CD4-positive, CD25-positive, alpha-beta regulatory T cell (primary cell): ENCODE results near the gene NR1I3. TPM values are rescaled to one million over a fixed set of nuclear protein-coding genes. Genes with fewer than 3 reads are reported as not detected.

Experiments used
- ATAC-seq, 2 donors: fragments of 150-1000 bp; cut with Tn5 transposase; one replicate each; pipeline ENCODE4 v1.10.0; 2021; ENCODE audit warnings: low read depth in 2 of 2, moderate number of reproducible peaks in 2 of 2, moderate library complexity in 1 of 2
- DNase-seq, 3 donors: peaks; one replicate each; pipeline versions ENCODE4 v3.0.0 to v3.0.0-alpha.2; 2012 to 2022; ENCODE audit warnings: mixed read lengths in 1 of 3
- H3K27ac ChIP-seq: one replicate; pipeline ENCODE4 v1.7.0; 2013; ENCODE audit warnings: mild to moderate bottlenecking, low read length; ENCODE audit not compliant: insufficient read depth, poor library complexity, severe bottlenecking
- H3K27me3 ChIP-seq: one replicate; pipeline ENCODE4 v1.7.0; 2013; ENCODE audit warnings: low read length; ENCODE audit not compliant: control insufficient read depth, insufficient read depth
- H3K36me3 ChIP-seq: one replicate; pipeline ENCODE4 v1.7.0; 2013; ENCODE audit warnings: mild to moderate bottlenecking, low read length, moderate library complexity; ENCODE audit not compliant: control insufficient read depth, insufficient read depth
- H3K4me1 ChIP-seq: 2 replicates; pipeline ENCODE4 v1.7.0; 2013; ENCODE audit warnings: mild to moderate bottlenecking, low read length; ENCODE audit not compliant: insufficient read depth, control insufficient read depth, poor library complexity, severe bottlenecking
- H3K4me3 ChIP-seq: one replicate; pipeline ENCODE4 v1.7.0; 2013; ENCODE audit warnings: low read depth, mild to moderate bottlenecking, low read length, moderate library complexity
- H3K9me3 ChIP-seq, 2 experiments: 1 replicate in 1 of 2; 2 replicates in 1 of 2; pipeline ENCODE4 v1.7.0; 2013; ENCODE audit warnings: low read length in 2 of 2, mild to moderate bottlenecking in 1 of 2, moderate library complexity in 1 of 2; ENCODE audit not compliant: control insufficient read depth in 2 of 2
- H3K27ac Mint-ChIP-seq, 3 donors: one replicate each; pipeline ENCODE4 v1.8.0; 2020 to 2022; ENCODE audit warnings: mild to moderate bottlenecking in 3 of 3, mixed read lengths in 3 of 3, moderate library complexity in 2 of 3
- H3K27me3 Mint-ChIP-seq: one replicate; pipeline ENCODE4 v1.8.0; 2022; ENCODE audit warnings: mild to moderate bottlenecking, mixed read lengths
- H3K36me3 Mint-ChIP-seq: one replicate; pipeline ENCODE4 v1.8.0; 2020; ENCODE audit warnings: mixed read lengths
- H3K4me1 Mint-ChIP-seq, 4 donors: one replicate each; pipeline ENCODE4 v1.8.0; 2020 to 2022; ENCODE audit warnings: mixed read lengths in 4 of 4, mild to moderate bottlenecking in 1 of 4
- H3K4me3 Mint-ChIP-seq, 4 donors: one replicate each; pipeline ENCODE4 v1.8.0; 2020 to 2022; ENCODE audit warnings: mild to moderate bottlenecking in 4 of 4, mixed read lengths in 4 of 4, moderate library complexity in 3 of 4
- H3K9me3 Mint-ChIP-seq, 7 donors: one replicate each; pipeline ENCODE4 v1.8.0; 2020 to 2022; ENCODE audit warnings: mixed read lengths in 7 of 7, mild to moderate bottlenecking in 3 of 7, moderate library complexity in 2 of 7
- polyA plus RNA-seq, 4 donors: library from polyadenylated mRNA; unstranded; fragments of 300-500 nt; fragmentation: Illumina TruSeq; gene quantifications; one replicate each; pipeline ENCODE4 v1.2.3, GENCODE V29; 2021
- total RNA-seq: library from RNA; stranded (reverse); gene quantifications from one replicate; pipeline ENCODE4 v1.2.3, GENCODE V29; 2022

The NR1I3 gene
- total and polyA plus RNA-seq, 5 donors from 2014 or later = 0.21 TPM; not detected in 4

DNA sequence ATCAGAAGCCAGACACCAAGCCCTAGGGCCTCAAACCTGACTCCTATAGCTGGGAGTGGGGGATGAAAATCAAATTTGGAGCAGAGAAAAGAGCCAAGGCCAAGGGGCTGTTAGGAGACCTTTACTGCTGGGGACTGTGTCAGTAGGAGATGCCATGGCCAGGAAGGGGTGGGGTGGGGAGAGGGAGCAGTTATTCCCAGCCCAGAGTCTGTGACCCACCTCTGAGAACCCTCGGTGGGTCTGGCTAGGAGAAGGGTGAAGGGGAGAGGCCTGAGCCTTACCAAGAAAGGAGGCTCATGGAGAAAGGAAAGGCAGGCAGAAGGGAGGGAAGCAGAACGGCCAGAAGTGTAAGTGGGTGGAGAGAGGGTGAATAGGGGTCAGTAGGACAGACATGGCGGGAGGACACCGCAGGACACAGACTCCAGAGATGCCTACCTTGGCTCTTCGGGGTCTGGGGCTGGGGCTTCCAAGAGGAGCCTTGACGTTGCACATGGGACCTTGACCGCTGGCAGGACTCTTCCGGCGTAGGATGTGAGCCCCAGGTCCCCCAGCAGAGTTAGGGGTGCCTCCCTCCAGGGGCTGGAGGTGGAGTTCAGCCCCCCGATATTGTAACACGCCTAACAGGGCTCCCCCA lies 40.3 kb downstream of the NR1I3 start:
- no peak for DNase-seq
- no peak overlapping the region for H3K4me3 ChIP-seq
- H3K27ac ChIP-seq = no peak overlapping the region
- Mint-ChIP-seq H3K4me1 (peaks cover 9 to 58% (median 32%) of the 10 kb centered on the region in 4 donors), H3K27me3 (no peaks in the 10 kb centered on the region), H3K9me3 (no peaks in the 10 kb centered on the region), H3K4me3 (no peak overlapping the region), H3K36me3 (peaks cover 4% of the 10 kb centered on the region), H3K27ac (peak overlapping the region in 2 of 3 donors; percentile 46 to 69)
- H3K9me3 ChIP-seq = no peaks in the 10 kb centered on the region
- H3K36me3 ChIP-seq = no peaks in the 10 kb centered on the region
- H3K4me1 ChIP-seq = peaks cover 35% of the 10 kb centered on the region
- no peak for ATAC-seq
- H3K27me3 ChIP-seq = no peaks in the 10 kb centered on the region

- no peaks in the 10 kb centered on the region for H3K9me3 Mint-ChIP-seq
- peak overlapping the region in 2 of 3 donors; percentile 46 to 48 for H3K27ac Mint-ChIP-seq
- H3K4me3 Mint-ChIP-seq = peak overlapping the region in 1 of 4 donors; percentile 25
- H3K36me3 ChIP-seq = no peaks in the 10 kb centered on the region
- peaks cover 3% of the 10 kb centered on the region for H3K36me3 Mint-ChIP-seq
- H3K9me3 ChIP-seq = no peaks in the 10 kb centered on the region
- no peaks in the 10 kb centered on the region for H3K27me3 Mint-ChIP-seq
- H3K27ac ChIP-seq = no peak overlapping the region
- peaks cover 35% of the 10 kb centered on the region for H3K4me1 ChIP-seq
- H3K27me3 ChIP-seq = no peaks in the 10 kb centered on the region
- DNase-seq (no peak), ATAC-seq (no peak)
- H3K4me1 Mint-ChIP-seq = peaks cover 7 to 59% (median 33%) of the 10 kb centered on the region in 4 donors
- no peak overlapping the region for H3K4me3 ChIP-seq
Measured at GRCh38 chr1:161196521-161197451, 41.2 kb downstream of the NR1I3 start.

- Mint-ChIP-seq H3K27me3 (no peaks in the 10 kb centered on the region), H3K4me3 (no peak overlapping the region), H3K27ac (no peak overlapping the region), H3K9me3 (no peaks in the 10 kb centered on the region), H3K4me1 (peaks cover 7 to 55% (median 29%) of the 10 kb centered on the region in 4 donors), H3K36me3 (peaks cover 3% of the 10 kb centered on the region)
- no peak for ATAC-seq
- Histone ChIP-seq H3K4me3 (no peak overlapping the region), H3K9me3 (no peaks in the 10 kb centered on the region), H3K27ac (no peak overlapping the region), H3K36me3 (no peaks in the 10 kb centered on the region), H3K4me1 (peaks cover 32% of the 10 kb centered on the region), H3K27me3 (no peaks in the 10 kb centered on the region)
- DNase-seq = no peak
Measured at GRCh38 chr1:161196111-161196510, 41.9 kb downstream of the NR1I3 start.

DNA sequence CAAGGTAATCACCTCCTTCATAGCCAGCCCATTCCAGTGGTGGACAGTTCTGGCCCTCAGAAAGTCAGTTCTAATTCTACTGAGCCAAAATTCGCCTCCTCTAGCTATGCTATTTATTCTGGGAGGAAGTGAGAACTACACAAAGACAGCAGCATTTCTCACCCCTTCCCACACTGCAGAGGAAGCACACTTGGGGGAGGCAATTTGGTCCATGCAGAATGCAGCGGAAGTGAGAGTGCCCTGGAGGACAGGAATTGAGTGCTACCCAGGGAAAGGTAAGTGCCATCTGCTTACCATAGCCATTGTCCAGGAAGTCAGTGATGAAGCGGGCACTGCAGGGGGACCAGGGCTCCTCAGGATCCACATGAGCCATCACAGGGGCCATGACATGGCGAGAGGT lies 42.8 kb downstream of the NR1I3 start:
- Histone ChIP-seq H3K4me3 (no peak overlapping the region), H3K36me3 (no peaks in the 10 kb centered on the region), H3K4me1 (peaks cover 29% of the 10 kb centered on the region), H3K9me3 (no peaks in the 10 kb centered on the region), H3K27ac (no peak overlapping the region), H3K27me3 (no peaks in the 10 kb centered on the region)
- ATAC-seq (no peak), DNase-seq (no peak)
- peaks cover 3% of the 10 kb centered on the region for H3K36me3 Mint-ChIP-seq
- H3K4me1 Mint-ChIP-seq = peaks cover 7 to 45% (median 21%) of the 10 kb centered on the region in 4 donors
- H3K9me3 Mint-ChIP-seq = no peaks in the 10 kb centered on the region
- H3K27ac Mint-ChIP-seq = peak overlapping the region in 2 of 3 donors; percentile 20 to 84
- H3K4me3 Mint-ChIP-seq = peak overlapping the region in 2 of 4 donors; percentile 33 to 55
- H3K27me3 Mint-ChIP-seq = no peaks in the 10 kb centered on the region

DNA sequence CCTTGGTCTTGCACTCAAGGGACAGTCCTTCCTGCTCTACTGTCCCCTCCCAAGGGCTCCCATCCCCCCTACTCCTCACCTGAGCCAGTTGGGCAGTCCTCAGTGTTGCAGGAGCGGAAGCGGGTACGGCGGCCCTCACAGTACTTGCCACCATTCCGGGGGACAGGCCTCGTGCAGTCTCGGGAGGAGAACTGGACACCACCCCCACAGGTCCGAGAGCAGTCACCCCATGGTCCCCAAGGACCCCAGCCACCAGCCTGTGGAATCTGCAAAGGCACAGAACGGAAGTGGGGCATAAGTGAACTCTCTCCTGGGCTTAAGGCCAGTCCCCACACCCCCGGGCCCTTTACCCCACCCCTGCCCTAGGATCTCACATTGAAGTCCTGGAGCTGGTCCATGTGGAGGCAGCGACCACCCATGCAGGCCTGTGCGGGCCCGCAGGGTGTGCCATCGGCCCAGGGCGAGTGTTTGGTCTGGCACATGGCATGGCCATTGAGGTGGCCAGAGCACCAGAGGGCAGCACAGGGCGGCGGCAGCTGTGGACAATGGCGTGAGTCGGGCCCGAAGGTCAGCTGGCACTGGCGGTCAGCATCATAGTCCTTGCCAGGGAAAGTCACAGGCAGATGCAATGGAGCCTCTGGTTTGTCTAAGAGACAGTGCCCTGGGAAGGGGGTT lies 44.3 kb downstream of the NR1I3 start:
- H3K27me3 ChIP-seq = no peaks in the 10 kb centered on the region
- no peak overlapping the region for H3K27ac Mint-ChIP-seq
- peaks cover 3% of the 10 kb centered on the region for H3K36me3 Mint-ChIP-seq
- no peak overlapping the region for H3K27ac ChIP-seq
- H3K36me3 ChIP-seq = no peaks in the 10 kb centered on the region
- H3K27me3 Mint-ChIP-seq = no peaks in the 10 kb centered on the region
- no peak for DNase-seq
- no peak overlapping the region for H3K4me3 Mint-ChIP-seq
- no peak for ATAC-seq
- no peaks in the 10 kb centered on the region for H3K9me3 Mint-ChIP-seq
- no peak overlapping the region for H3K4me3 ChIP-seq
- peaks cover 7 to 39% (median 24%) of the 10 kb centered on the region in 4 donors for H3K4me1 Mint-ChIP-seq
- H3K9me3 ChIP-seq = no peaks in the 10 kb centered on the region
- H3K4me1 ChIP-seq = peaks cover 30% of the 10 kb centered on the region

DNA sequence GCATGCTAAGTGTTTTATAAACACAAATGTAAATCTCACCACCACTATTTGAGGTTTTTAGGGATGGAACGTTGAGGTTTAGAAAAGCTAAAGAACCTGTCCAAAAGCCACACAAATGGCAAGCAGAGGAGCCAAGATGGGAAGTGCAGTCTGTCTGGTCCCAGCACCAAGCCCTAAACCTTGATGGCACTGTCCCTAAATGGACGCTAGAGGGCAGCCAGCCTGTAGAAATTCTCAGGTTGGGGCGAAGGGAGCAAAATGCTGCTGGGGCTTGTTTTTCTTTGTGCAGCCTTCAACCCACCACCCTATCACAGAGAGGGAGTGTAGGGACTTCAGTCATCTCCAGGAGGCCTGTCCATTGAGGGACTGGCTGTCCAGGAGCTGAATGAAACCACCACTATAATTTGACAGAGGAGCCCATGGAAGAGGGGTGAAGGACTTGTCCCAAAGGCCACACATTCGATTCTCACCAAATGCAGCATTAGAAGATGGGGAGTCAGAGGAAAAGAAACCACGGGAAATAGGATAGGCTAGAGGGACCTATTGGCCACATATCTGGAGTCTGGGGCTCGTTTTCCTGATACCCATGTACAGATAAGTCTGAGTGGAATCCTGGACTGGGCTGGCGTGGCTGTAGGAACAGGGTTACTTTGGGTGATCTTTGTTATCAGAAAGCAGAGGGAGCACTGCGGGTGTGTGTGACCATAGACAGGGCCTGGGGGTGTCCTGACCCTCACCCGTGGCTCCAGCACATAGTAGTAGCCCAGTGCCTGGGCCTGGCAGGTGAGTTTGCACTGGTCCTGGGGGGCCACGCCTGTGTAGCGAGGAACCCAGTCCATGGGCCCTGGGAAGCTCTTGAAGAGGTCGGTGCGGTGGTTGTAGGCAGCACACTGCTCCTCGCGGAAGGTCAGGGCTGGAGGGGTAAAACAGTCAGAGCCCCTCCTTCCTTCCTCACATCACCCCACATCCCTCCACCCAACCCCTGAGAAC lies 45.2 kb downstream of the NR1I3 start:
- peaks cover 7 to 45% (median 25%) of the 10 kb centered on the region in 4 donors for H3K4me1 Mint-ChIP-seq
- no peaks in the 10 kb centered on the region for H3K36me3 ChIP-seq
- peak overlapping the region; percentile 69 to 98 (median 93) for H3K27ac Mint-ChIP-seq
- DNase-seq = peak; percentile 50 to 87 (median 75)
- no peaks in the 10 kb centered on the region for H3K27me3 ChIP-seq
- peak overlapping the region in 2 of 4 donors; percentile 23 to 58 for H3K4me3 Mint-ChIP-seq
- peak; percentile 88 to 91 for ATAC-seq
- no peaks in the 10 kb centered on the region for H3K27me3 Mint-ChIP-seq
- H3K9me3 Mint-ChIP-seq = no peaks in the 10 kb centered on the region
- peaks cover 37% of the 10 kb centered on the region for H3K4me1 ChIP-seq
- H3K9me3 ChIP-seq = no peaks in the 10 kb centered on the region
- H3K27ac ChIP-seq = no peak overlapping the region
- peaks cover 3% of the 10 kb centered on the region for H3K36me3 Mint-ChIP-seq
- H3K4me3 ChIP-seq = peak overlapping the region; percentile 17

DNA sequence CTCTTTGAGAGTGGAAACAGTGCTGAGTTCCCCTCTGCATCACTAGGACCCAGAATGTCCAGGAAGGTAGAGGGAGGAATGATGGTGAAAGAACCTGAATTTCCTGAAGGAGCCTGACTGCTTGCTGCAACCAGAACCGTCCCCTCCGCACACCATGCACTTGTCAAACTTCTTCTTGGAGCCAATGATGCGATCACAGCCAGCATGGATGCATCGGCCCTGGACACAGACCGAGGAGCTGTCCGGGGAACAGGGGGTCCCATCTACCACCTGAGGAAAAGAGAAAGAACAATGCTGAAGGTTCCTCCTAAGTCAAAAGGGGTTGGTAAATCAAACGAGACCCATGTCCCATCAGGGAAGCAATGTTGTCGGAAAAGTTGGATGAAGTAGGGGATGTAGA lies 46.0 kb downstream of the NR1I3 start:
- ATAC-seq = no peak
- Mint-ChIP-seq H3K27ac (peak overlapping the region; percentile 4 to 71 (median 69)), H3K4me1 (peaks cover 7 to 53% (median 30%) of the 10 kb centered on the region in 4 donors), H3K9me3 (no peaks in the 10 kb centered on the region), H3K27me3 (no peaks in the 10 kb centered on the region), H3K36me3 (peaks cover 3% of the 10 kb centered on the region), H3K4me3 (no peak overlapping the region)
- H3K27ac ChIP-seq = no peak overlapping the region
- no peaks in the 10 kb centered on the region for H3K27me3 ChIP-seq
- H3K36me3 ChIP-seq = no peaks in the 10 kb centered on the region
- no peaks in the 10 kb centered on the region for H3K9me3 ChIP-seq
- no peak for DNase-seq
- no peak overlapping the region for H3K4me3 ChIP-seq
- peaks cover 45% of the 10 kb centered on the region for H3K4me1 ChIP-seq
